Measurements from ENCODE around the gene KLC1.
A peak's percentile ranks its signal among the peaks of the same experiment; 100 is the strongest.

KLC1 gene

GRCh38 chr14:103709814-103710213, 80.8 kb downstream of the KLC1 start:
- Histone ChIP-seq H3K36me3 (ENCODE audit: insufficient read depth, low read length) (peaks cover 45% of the 10 kb centered on the region), H3K27ac (no peak overlapping the region)

DNA sequence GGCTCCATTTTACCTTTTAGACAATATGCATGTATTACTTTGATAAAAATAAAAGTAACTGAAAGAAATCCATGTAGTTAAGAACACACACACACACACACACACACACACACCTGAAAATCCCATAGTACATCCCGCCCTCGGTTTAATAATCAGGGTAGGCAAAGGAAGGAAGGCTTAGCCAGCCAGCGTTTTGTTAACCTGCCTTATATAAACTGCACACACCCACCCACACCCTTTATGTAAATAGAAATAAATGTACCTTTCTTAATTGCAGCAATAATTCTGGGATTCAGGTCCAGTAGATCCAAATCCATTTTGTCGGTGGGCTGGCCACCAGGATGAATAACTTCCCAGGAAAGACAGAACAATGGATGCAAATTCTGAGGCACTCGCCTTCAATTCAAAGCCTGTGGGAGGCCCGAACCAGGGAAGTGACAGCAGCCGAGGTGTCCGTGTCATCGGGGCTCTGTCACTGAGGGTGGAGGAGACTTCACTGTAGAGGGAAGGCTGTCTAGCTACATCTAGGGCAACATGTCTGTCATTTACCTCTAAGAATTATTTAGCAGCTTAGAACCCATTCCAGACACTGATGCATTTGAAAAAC, 81.9 kb downstream of the KLC1 start:
- DNase-seq (ENCODE audit: low read depth, low spot score): no peak
- H3K9ac ChIP-seq (ENCODE audit: insufficient read length): no peak overlapping the region

More at GRCh38 chr14:103709814-103710213, 80.8 kb downstream of the KLC1 start:
- no peak for DNase-seq (ENCODE audit: low read depth, low spot score)
- no peak for TF ChIP-seq POLR2AphosphoS5 (IDR thresholded peaks at IDR 0.05; ENCODE audit: borderline replicate concordance, low read depth, low read length)
- TF ChIP-seq FOXP2 (optimal IDR thresholded peaks at IDR 0.05; ENCODE audit: control extremely low read depth, extremely low read length, insufficient read depth): no peak
- TF ChIP-seq EZH2 (IDR thresholded peaks at IDR 0.05): no peak
- Histone ChIP-seq H3K9me3 (ENCODE audit: low read depth, low read length) (no peaks in the 10 kb centered on the region), H3K9ac (ENCODE audit: insufficient read length) (no peak overlapping the region), H3K4me3 (no peak overlapping the region)

GRCh38 chr14:103711516-103712431, 82.8 kb downstream of the KLC1 start:
- TF ChIP-seq EZH2 (IDR thresholded peaks at IDR 0.05): no peak
- peak; percentile 38 for TF ChIP-seq POLR2AphosphoS5 (IDR thresholded peaks at IDR 0.05; ENCODE audit: borderline replicate concordance, low read depth, low read length)
- Histone ChIP-seq H3K9ac (ENCODE audit: insufficient read length) (no peak overlapping the region), H3K27ac (peak overlapping the region; percentile 57; the same call in 1 of the 2 replicates), H3K9me3 (ENCODE audit: low read depth, low read length) (no peaks in the 10 kb centered on the region), H3K4me3 (no peak overlapping the region), H3K36me3 (ENCODE audit: insufficient read depth, low read length) (peaks cover 25% of the 10 kb centered on the region; the same call in 1 of the 2 replicates)
- DNase-seq (ENCODE audit: low read depth, low spot score): no peak

More for the DNA sequence above, 81.9 kb downstream of the KLC1 start:
- Histone ChIP-seq H3K4me3 (no peak overlapping the region), H3K27ac (peak overlapping the region; percentile 49; the same call in 1 of the 2 replicates), H3K36me3 (ENCODE audit: insufficient read depth, low read length) (peaks cover 34% of the 10 kb centered on the region; the same call in 1 of the 2 replicates), H3K9me3 (ENCODE audit: low read depth, low read length) (no peaks in the 10 kb centered on the region)
- TF ChIP-seq FOXP2 (optimal IDR thresholded peaks at IDR 0.05; ENCODE audit: control extremely low read depth, extremely low read length, insufficient read depth): no peak
- no peak for TF ChIP-seq POLR2AphosphoS5 (IDR thresholded peaks at IDR 0.05; ENCODE audit: borderline replicate concordance, low read depth, low read length)
- TF ChIP-seq EZH2 (IDR thresholded peaks at IDR 0.05): no peak

GRCh38 chr14:103712633-103713247, 83.7 kb downstream of the KLC1 start:
- no peak for DNase-seq (ENCODE audit: low read depth, low spot score)
- Histone ChIP-seq H3K9ac (ENCODE audit: insufficient read length) (no peak overlapping the region), H3K9me3 (ENCODE audit: low read depth, low read length) (no peaks in the 10 kb centered on the region), H3K27ac (0 out of 2 replicates have a peak overlapping the region, but pooled peaks have one; percentile 31), H3K36me3 (ENCODE audit: insufficient read depth, low read length) (peaks cover 22% of the 10 kb centered on the region; the same call in 1 of the 2 replicates), H3K4me3 (no peak overlapping the region)
- TF ChIP-seq POLR2AphosphoS5 (IDR thresholded peaks at IDR 0.05; ENCODE audit: borderline replicate concordance, low read depth, low read length) (no peak), FOXP2 (optimal IDR thresholded peaks at IDR 0.05; ENCODE audit: control extremely low read depth, extremely low read length, insufficient read depth) (no peak), EZH2 (IDR thresholded peaks at IDR 0.05) (no peak)

DNA sequence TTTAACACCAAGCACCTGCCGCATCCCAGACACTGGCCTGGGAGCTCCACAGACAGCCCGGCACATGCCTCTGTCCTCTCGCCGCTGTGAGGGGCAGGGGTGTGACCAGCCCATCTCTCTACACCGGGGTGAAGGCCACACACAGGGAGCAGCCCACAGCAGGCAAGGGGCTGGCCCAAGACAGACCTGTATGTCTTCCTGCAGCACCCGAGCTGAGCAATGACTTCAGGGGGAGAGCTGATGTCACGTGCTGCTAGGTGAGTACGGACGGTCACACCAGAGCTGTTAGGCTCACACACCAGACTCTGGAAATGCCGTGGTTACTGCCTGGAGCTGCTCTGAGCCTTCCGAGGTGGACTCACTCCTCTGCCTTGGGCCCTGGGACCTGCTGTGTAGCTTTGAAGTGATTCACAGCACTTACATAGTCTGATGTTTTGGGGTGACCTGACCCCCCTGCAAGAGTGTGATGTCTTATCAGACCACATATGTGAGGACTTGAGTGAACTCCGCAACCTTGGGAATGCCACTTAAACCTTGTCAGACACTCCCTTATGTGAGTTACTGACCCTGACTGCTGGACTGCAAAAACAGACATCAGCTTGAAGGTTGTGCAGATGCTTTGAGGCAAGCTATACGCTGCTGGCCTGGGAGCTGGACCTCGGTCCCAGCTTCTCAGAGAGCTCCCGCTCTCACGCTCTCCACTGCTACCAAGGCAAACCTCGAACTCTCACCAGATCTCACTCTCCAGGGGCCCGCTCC, 84.5 kb downstream of the KLC1 start:
- Histone ChIP-seq H3K36me3 (ENCODE audit: insufficient read depth, low read length) (peaks cover 15% of the 10 kb centered on the region; the same call in 1 of the 2 replicates), H3K9ac (ENCODE audit: insufficient read length) (peak overlapping the region; percentile 96), H3K9me3 (ENCODE audit: low read depth, low read length) (no peaks in the 10 kb centered on the region), H3K4me3 (peak overlapping the region; percentile 90), H3K27ac (peak overlapping the region; percentile 31; the same call in 1 of the 2 replicates)
- TF ChIP-seq EZH2 (IDR thresholded peaks at IDR 0.05): no peak
- no peak for TF ChIP-seq FOXP2 (optimal IDR thresholded peaks at IDR 0.05; ENCODE audit: control extremely low read depth, extremely low read length, insufficient read depth)
- TF ChIP-seq POLR2AphosphoS5 (IDR thresholded peaks at IDR 0.05; ENCODE audit: borderline replicate concordance, low read depth, low read length): peak; percentile 24; the same call in 1 of the 2 replicates
- DNase-seq (ENCODE audit: low read depth, low spot score): no peak

DNA sequence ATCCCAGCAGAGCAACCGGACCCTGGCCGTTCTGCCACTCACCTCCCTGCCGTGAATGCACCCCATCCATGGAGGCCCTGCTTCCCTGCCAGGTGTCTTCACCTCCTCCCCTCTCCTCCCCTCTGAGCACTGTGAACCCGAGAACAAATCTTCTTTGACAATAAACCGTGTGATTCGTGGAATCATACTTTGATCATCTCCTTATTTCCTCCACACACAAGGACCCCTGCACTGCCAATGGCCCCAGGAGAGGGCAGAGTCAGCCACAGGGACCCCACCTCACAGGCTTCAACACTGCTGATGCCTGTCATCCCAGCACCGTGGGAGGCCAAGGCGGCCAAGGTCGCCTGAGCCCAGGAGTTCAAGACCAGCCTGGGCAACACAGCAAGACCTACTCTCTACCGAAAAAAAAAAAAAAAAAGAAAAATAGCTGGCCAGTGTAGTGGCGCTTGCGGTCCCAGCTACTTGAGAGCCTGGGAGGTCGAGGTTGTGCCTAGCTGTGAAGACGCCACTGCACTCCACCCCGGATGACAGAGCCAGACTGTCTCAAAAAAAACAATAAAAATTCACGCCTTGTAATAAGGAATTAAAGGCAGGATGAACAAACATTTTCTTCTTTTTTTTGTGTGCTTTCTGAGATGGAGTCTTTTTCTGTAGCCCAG, 85.2 kb downstream of the KLC1 start:
- TF ChIP-seq EZH2 (IDR thresholded peaks at IDR 0.05) (no peak), FOXP2 (optimal IDR thresholded peaks at IDR 0.05; ENCODE audit: control extremely low read depth, extremely low read length, insufficient read depth) (no peak), POLR2AphosphoS5 (IDR thresholded peaks at IDR 0.05; ENCODE audit: borderline replicate concordance, low read depth, low read length) (no peak)
- Histone ChIP-seq H3K9me3 (ENCODE audit: low read depth, low read length) (no peaks in the 10 kb centered on the region), H3K36me3 (ENCODE audit: insufficient read depth, low read length) (peaks cover 14% of the 10 kb centered on the region; the same call in 1 of the 2 replicates), H3K27ac (peak overlapping the region; percentile 54), H3K4me3 (peak overlapping the region; percentile 90), H3K9ac (ENCODE audit: insufficient read length) (peak overlapping the region; percentile 96)
- no peak for DNase-seq (ENCODE audit: low read depth, low spot score)

Data from SK-N-MC (cell line).